H9 (cell line): ENCODE measurements around the gene MALRD1. TPM values are rescaled to one million over a fixed set of nuclear protein-coding genes. Genes with fewer than 3 reads are reported as not detected.

Experiments used
- DNase-seq: peaks from one replicate; pipeline ENCODE4 v3.0.0-alpha.2; 2017
- H2AFZ ChIP-seq: one replicate; pipeline ENCODE4 v1.6.1; 2013; ENCODE audit warnings: mild to moderate bottlenecking, low read length, control low read depth, moderate library complexity
- H2AK5ac ChIP-seq: 2 replicates; pipeline ENCODE4 v1.6.1; 2013; ENCODE audit warnings: low read length, control low read depth, mixed read lengths; ENCODE audit not compliant: insufficient read length
- H2BK120ac ChIP-seq: one replicate; pipeline ENCODE4 v1.6.1; 2013; ENCODE audit warnings: low read depth, mild to moderate bottlenecking, low read length, control low read depth, inconsistent platforms; ENCODE audit not compliant: poor library complexity, severe bottlenecking
- H2BK12ac ChIP-seq: 2 replicates; pipeline ENCODE4 v1.6.1; 2013; ENCODE audit warnings: low read length, control low read depth, mixed read lengths, low read depth; ENCODE audit not compliant: insufficient read length
- H2BK15ac ChIP-seq: 2 replicates; pipeline ENCODE4 v1.6.1; 2013; ENCODE audit warnings: low read depth, low read length, control low read depth
- H2BK20ac ChIP-seq: one replicate; pipeline ENCODE4 v1.6.1; 2013; ENCODE audit warnings: low read depth, mild to moderate bottlenecking, low read length, control low read depth, inconsistent platforms; ENCODE audit not compliant: poor library complexity, severe bottlenecking
- H2BK5ac ChIP-seq: 2 replicates; pipeline ENCODE4 v1.6.1; 2013; ENCODE audit warnings: low read length, control low read depth, mixed read lengths; ENCODE audit not compliant: insufficient read length
- H3K14ac ChIP-seq: 2 replicates; pipeline ENCODE4 v1.6.1; 2013; ENCODE audit warnings: low read length, control low read depth; ENCODE audit not compliant: insufficient read depth
- H3K18ac ChIP-seq: 2 replicates; pipeline ENCODE4 v1.6.1; 2013; ENCODE audit warnings: low read depth, mild to moderate bottlenecking, mixed read lengths, low read length, control low read depth; ENCODE audit not compliant: insufficient read length
- H3K23ac ChIP-seq: 2 replicates; pipeline ENCODE4 v1.6.1; 2013; ENCODE audit warnings: low read length, control low read depth, mixed read lengths, low read depth; ENCODE audit not compliant: insufficient read length
- H3K23me2 ChIP-seq: 2 replicates; pipeline ENCODE4 v1.6.1; 2013; ENCODE audit warnings: low read depth, mild to moderate bottlenecking, mixed read lengths, low read length, control low read depth; ENCODE audit not compliant: insufficient read length, poor library complexity, severe bottlenecking
- H3K27ac ChIP-seq: 2 replicates; pipeline ENCODE4 v1.5.1; 2013; ENCODE audit warnings: low read length, control low read depth, mixed read lengths, low read depth; ENCODE audit not compliant: insufficient read length
- H3K27me3 ChIP-seq: 2 replicates; pipeline ENCODE4 v1.6.1; 2013; ENCODE audit warnings: low read length, control low read depth, inconsistent platforms; ENCODE audit not compliant: insufficient read depth
- H3K4ac ChIP-seq: 2 replicates; pipeline ENCODE4 v1.6.1; 2013; ENCODE audit warnings: low read depth, mild to moderate bottlenecking, control low read depth, inconsistent platforms, low read length, moderate library complexity
- H3K4me1 ChIP-seq: 2 replicates; pipeline ENCODE4 v1.6.1; 2013; ENCODE audit warnings: low read length, control low read depth, inconsistent platforms; ENCODE audit not compliant: insufficient read depth
- H3K4me2 ChIP-seq: 2 replicates; pipeline ENCODE4 v1.6.1; 2013; ENCODE audit warnings: low read length, control low read depth, mixed read lengths; ENCODE audit not compliant: insufficient read length, insufficient read depth
- H3K56ac ChIP-seq: 2 replicates; pipeline ENCODE4 v1.6.1; 2013; ENCODE audit warnings: low read depth, mild to moderate bottlenecking, mixed read lengths, low read length, control low read depth; ENCODE audit not compliant: insufficient read length
- H3K79me1 ChIP-seq: 2 replicates; pipeline ENCODE4 v1.6.1; 2013; ENCODE audit warnings: low read depth, mild to moderate bottlenecking, moderate library complexity, low read length, control low read depth, inconsistent platforms; ENCODE audit not compliant: insufficient read depth, poor library complexity, severe bottlenecking
- H3K79me2 ChIP-seq: 2 replicates; pipeline ENCODE4 v1.6.1; 2013; ENCODE audit warnings: low read length, control low read depth, inconsistent platforms; ENCODE audit not compliant: insufficient read depth
- H3K9ac ChIP-seq: 2 replicates; pipeline ENCODE4 v1.6.1; 2013; ENCODE audit warnings: low read length, control low read depth, mixed read lengths; ENCODE audit not compliant: insufficient read length; ENCODE audit errors: extremely low read depth
- H3K9me3 ChIP-seq: one replicate; pipeline ENCODE4 v1.6.1; 2013; ENCODE audit warnings: low read depth, low read length, inconsistent platforms; ENCODE audit not compliant: control insufficient read depth
- H3T11ph ChIP-seq: one replicate; pipeline ENCODE4 v1.6.1; 2013; ENCODE audit warnings: mild to moderate bottlenecking, low read length, control low read depth, inconsistent platforms
- H4K20me1 ChIP-seq: one replicate; pipeline ENCODE4 v1.6.1; 2013; ENCODE audit not compliant: control insufficient read depth, insufficient read length, insufficient read depth
- H4K5ac ChIP-seq: 2 replicates; pipeline ENCODE4 v1.6.1; 2013; ENCODE audit warnings: low read depth, mild to moderate bottlenecking, mixed read lengths, low read length, control low read depth; ENCODE audit not compliant: insufficient read length
- H4K8ac ChIP-seq: replicated peaks from 2 replicates; pipeline ENCODE4 v1.6.1; 2013; ENCODE audit warnings: low read length, control low read depth, mixed read lengths, low read depth; ENCODE audit not compliant: insufficient read length
- H4K91ac ChIP-seq: 2 replicates; pipeline ENCODE4 v1.6.1; 2013; ENCODE audit warnings: low read depth, mild to moderate bottlenecking, moderate library complexity, mixed read lengths, low read length, control low read depth; ENCODE audit not compliant: insufficient read length
- H3K27ac Mint-ChIP-seq, 3 experiments: 2 replicates in 2 of 3; 3 replicates in 1 of 3; pipeline ENCODE4 v1.8.0; 2020 to 2021; ENCODE audit warnings: mixed read lengths in 3 of 3, mild to moderate bottlenecking in 1 of 3, moderate library complexity in 1 of 3
- H3K27me3 Mint-ChIP-seq: 2 replicates; pipeline ENCODE4 v1.8.0; 2021; ENCODE audit warnings: low read depth, mild to moderate bottlenecking, moderate library complexity, mixed read lengths
- H3K36me3 Mint-ChIP-seq, 3 experiments: 2 replicates in 2 of 3; 3 replicates in 1 of 3; pipeline ENCODE4 v1.8.0; 2020 to 2021; ENCODE audit warnings: low read depth in 3 of 3, mixed read lengths in 3 of 3; ENCODE audit not compliant: insufficient read depth in 1 of 3
- H3K4me1 Mint-ChIP-seq, 2 experiments: 2 replicates each; pipeline ENCODE4 v1.8.0; 2020; ENCODE audit warnings: mixed read lengths in 2 of 2
- H3K4me3 Mint-ChIP-seq, 2 experiments: 2 replicates in 1 of 2; 3 replicates in 1 of 2; pipeline ENCODE4 v1.8.0; 2020 to 2021; ENCODE audit warnings: mild to moderate bottlenecking in 2 of 2, mixed read lengths in 2 of 2, moderate library complexity in 1 of 2
- H3K9me3 Mint-ChIP-seq, 2 experiments: 2 replicates in 1 of 2; 3 replicates in 1 of 2; pipeline ENCODE4 v1.8.0; 2020; ENCODE audit warnings: mild to moderate bottlenecking in 2 of 2, mixed read lengths in 2 of 2, moderate library complexity in 1 of 2
- WGBS: extraction: QIAGEN DNeasy Blood & Tissue Kit; methylation state at CpG from one replicate; pipeline ENCODE4 v1.1.7; 2013; ENCODE audit warnings: missing lambda C conversion rate, low lambda C conversion rate, mixed read lengths; ENCODE audit not compliant: insufficient read length; ENCODE audit errors: extremely low coverage; 5-methylcytosine and 5-hydroxymethylcytosine counted together
- total RNA-seq: library from RNA; stranded (reverse); gene quantifications from 2 replicates; pipeline ENCODE4 v1.2.1, GENCODE V29; 2021
- TF ChIP-seq, protein P1 (sequence below): fragments of 200-600 bp; sonication (generic); conservative IDR thresholded peaks from 3 replicates; pipeline ENCODE4 v1.8.0; 2021; ENCODE audit warnings: antibody characterized with exemption, mild to moderate bottlenecking

The MALRD1 gene
- total RNA-seq, 1 experiment from 2014 or later: 0.20 TPM

DNA sequence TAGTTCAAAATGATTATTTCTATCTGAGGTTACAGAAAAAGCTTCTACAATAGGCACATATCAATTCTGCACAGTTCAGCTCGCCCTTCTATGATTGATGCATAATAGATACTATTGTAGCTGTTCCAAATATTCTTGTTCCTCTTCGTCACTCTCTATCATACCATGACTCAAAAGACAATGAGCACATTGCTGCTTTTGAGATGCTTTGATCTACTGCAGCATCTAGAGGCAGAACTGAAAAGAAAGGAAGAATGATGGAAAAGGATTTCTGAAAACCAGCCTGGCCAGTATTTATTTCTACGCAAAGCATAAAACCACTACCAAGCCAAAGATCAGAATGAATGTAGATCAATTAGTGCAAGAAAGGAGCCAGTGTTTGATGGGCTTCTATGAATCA, 708.3 kb downstream of the MALRD1 start:
- no peak overlapping the region for H4K5ac ChIP-seq
- no peaks in the 10 kb centered on the region for H3K9me3 ChIP-seq
- Mint-ChIP-seq H3K36me3 (no peaks in the 10 kb centered on the region), H3K27ac (no peak overlapping the region), H3K27me3 (no peaks in the 10 kb centered on the region), H3K9me3 (no peaks in the 10 kb centered on the region), H3K4me1 (no peaks in the 10 kb centered on the region), H3K4me3 (no peak overlapping the region)
- TF ChIP-seq, protein P1, sequence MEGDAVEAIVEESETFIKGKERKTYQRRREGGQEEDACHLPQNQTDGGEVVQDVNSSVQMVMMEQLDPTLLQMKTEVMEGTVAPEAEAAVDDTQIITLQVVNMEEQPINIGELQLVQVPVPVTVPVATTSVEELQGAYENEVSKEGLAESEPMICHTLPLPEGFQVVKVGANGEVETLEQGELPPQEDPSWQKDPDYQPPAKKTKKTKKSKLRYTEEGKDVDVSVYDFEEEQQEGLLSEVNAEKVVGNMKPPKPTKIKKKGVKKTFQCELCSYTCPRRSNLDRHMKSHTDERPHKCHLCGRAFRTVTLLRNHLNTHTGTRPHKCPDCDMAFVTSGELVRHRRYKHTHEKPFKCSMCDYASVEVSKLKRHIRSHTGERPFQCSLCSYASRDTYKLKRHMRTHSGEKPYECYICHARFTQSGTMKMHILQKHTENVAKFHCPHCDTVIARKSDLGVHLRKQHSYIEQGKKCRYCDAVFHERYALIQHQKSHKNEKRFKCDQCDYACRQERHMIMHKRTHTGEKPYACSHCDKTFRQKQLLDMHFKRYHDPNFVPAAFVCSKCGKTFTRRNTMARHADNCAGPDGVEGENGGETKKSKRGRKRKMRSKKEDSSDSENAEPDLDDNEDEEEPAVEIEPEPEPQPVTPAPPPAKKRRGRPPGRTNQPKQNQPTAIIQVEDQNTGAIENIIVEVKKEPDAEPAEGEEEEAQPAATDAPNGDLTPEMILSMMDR: no peak
- no peak overlapping the region for H2AFZ ChIP-seq
- no peak overlapping the region for H2BK20ac ChIP-seq
- no peaks in the 10 kb centered on the region for H3K4me1 ChIP-seq
- H4K91ac ChIP-seq: no peak overlapping the region
- H3K79me1 ChIP-seq: no peaks in the 10 kb centered on the region
- no peak overlapping the region for H3K56ac ChIP-seq
- no peaks in the 10 kb centered on the region for H4K20me1 ChIP-seq
- no peak overlapping the region for H2BK120ac ChIP-seq
- no peak overlapping the region for H2BK12ac ChIP-seq
- no peak overlapping the region for H3K27ac ChIP-seq
- no peak overlapping the region for H3K9ac ChIP-seq
- no CpG with 5 or more reads among the region's 3 CpGs for WGBS
- no peak overlapping the region for H3K4me2 ChIP-seq
- no peaks in the 10 kb centered on the region for H3K27me3 ChIP-seq
- H3K23me2 ChIP-seq: no peaks in the 10 kb centered on the region
- no peak overlapping the region for H2BK5ac ChIP-seq
- H3K18ac ChIP-seq: no peak overlapping the region
- no peak overlapping the region for H2BK15ac ChIP-seq
- no peaks in the 10 kb centered on the region for H3K79me2 ChIP-seq
- no peak overlapping the region for H3K14ac ChIP-seq
- no peak overlapping the region for H3K23ac ChIP-seq
- DNase-seq: no peak
- no peak overlapping the region for H3K4ac ChIP-seq
- no peak overlapping the region for H4K8ac ChIP-seq
- no peak overlapping the region for H2AK5ac ChIP-seq
- H3T11ph ChIP-seq: no peak overlapping the region
